Psoas muscle (tissue), 8 donors: Measurements from ENCODE around the gene WBP1. TPM values are rescaled to one million over a fixed set of nuclear protein-coding genes. Genes with fewer than 3 reads are reported as not detected.
"Not testable (repeated sequence)": the region's sequence is repeated elsewhere in the genome, so short reads cannot be mapped to it uniquely, and the experiment has no call there.

Source experiments
- ATAC-seq, 4 donors: fragments of 200-7000 bp; cut with Tn5 transposase; one replicate each; pipeline ENCODE4 v1.9.1; 2020; ENCODE audit warnings: moderate library complexity in 3 of 4, mild to moderate bottlenecking in 2 of 4
- DNase-seq, 2 donors: peaks; one replicate each; pipeline ENCODE4 v3.0.0-alpha.2; 2020
- H3K27ac ChIP-seq: fragments of 200-600 bp; one replicate; pipeline ENCODE4 v1.8.0; 2022
- H3K27me3 ChIP-seq, 3 donors: fragments of 200-600 bp in 1 of 3; one replicate each; pipeline versions ENCODE4 v1.6.1 to v1.8.0; 2013 to 2022; ENCODE audit warnings: low read length in 2 of 3, mild to moderate bottlenecking in 2 of 3, moderate library complexity in 1 of 3; ENCODE audit not compliant: insufficient read depth in 3 of 3
- H3K36me3 ChIP-seq, 2 donors: fragments of 200-600 bp in 1 of 2; one replicate each; pipeline versions ENCODE4 v1.6.1 to v1.8.0; 2013 to 2022; ENCODE audit warnings: low read depth in 1 of 2, mild to moderate bottlenecking in 1 of 2, moderate library complexity in 1 of 2; ENCODE audit not compliant: insufficient read depth in 1 of 2
- H3K4me1 ChIP-seq: fragments of 200-600 bp; one replicate; pipeline ENCODE4 v1.8.0; 2022
- H3K4me3 ChIP-seq: fragments of 200-600 bp; one replicate; pipeline ENCODE4 v1.8.0; 2022; ENCODE audit warnings: mild to moderate bottlenecking
- H3K9me3 ChIP-seq: fragments of 200-600 bp; one replicate; pipeline ENCODE4 v1.8.0; 2022
- WGBS, 3 donors: extraction: QIAGEN DNeasy Blood & Tissue Kit; methylation state at CpG; one replicate each; pipeline versions ENCODE4 v1.1.6 to v1.1.7; 2013; 5-methylcytosine and 5-hydroxymethylcytosine counted together
- intact Hi-C, 2 donors: fragments of 100-400 bp; cut with DNase I; formaldehyde crosslinking; loops; one replicate each; pipeline versions ENCODE4 v1.11.0 to v1.14.2; 2022
- polyA plus RNA-seq, 3 donors: library from polyadenylated mRNA; stranded (reverse); fragments of 200-250 nt; gene quantifications; one replicate each; pipeline ENCODE4 v1.2.3, GENCODE V29; 2013
- total RNA-seq, 4 donors: library from RNA; stranded (reverse); fragmentation: NEBNext Ultra II Directional in 2 of 4; extraction: Animal tissue kit (Norgen Biotek cat#: 25700) in 2 of 4; gene quantifications; one replicate each; pipeline versions ENCODE4 v1.2.1 to v1.2.4, GENCODE V29; 2021 to 2023
- TF ChIP-seq, protein P1 (sequence below): fragments of 200-600 bp; IDR thresholded peaks from one replicate; pipeline ENCODE4 v1.8.0; 2022; ENCODE audit warnings: antibody characterized with exemption
- donor health status: healthy with polysubstance abuse.
- donor health status: DM: no; HTN: no; CAD: no; lungs with moderate emphysema.
- donor health status: Bipolar disorder and iron deficiency.
- donor health status: healthy.
- donor health status: DM: yes; HTN: yes; CAD: no.
- donor health status: DM: no; HTN: no; CAD: no.
- donor health status: DM: no; HTN: no; CAD: no.
- donor health status: DM: yes; HTN: yes; CAD: no.

The WBP1 gene
- total and polyA plus RNA-seq, 7 donors: 19.4 to 41.3 (median 24.4) TPM

DNA sequence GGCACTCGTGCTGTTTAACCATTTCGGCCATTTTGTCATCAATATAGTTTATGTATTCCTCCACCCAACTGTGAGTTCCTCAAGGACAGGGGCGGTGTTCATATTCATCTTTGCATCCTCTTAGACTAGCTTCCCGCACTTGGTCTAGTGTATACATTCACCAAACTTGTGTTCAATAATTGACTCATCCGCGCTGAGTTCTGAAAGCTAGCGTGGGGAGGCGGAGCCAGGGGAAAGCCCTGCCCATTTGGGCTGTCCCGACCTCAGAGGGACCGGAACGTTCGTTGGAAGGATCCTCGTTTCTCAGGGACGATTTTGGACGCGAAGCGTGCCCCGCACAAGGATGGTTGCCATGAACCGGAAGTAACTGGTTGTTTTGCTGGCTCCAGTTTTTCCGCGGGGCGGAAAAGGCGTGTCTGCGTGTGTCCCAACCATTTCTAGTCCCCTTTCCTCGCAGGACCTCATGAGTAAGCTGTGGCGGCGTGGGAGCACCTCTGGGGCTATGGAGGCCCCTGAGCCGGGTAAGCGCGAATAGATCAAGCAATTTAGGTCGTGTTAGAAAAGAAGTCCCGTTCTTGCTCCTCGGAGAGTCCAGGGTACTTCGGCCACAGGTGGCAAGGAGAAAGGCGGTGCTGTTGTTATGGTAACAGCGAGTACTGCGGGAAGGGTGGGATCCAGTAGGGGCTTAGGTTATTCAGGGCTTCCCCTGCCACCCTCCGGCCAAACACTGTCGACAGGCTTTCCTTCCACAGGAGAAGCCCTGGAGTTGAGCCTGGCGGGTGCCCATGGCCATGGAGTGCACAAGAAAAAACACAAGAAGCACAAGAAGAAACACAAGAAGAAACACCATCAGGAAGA, 3.4 kb upstream of the WBP1 start, which contains the start of gene INO80B:
TSS of gene INO80B (plus strand) at position 434 of the 858 bp plus-strand sequence. CDS start at position 464, 30 bp downstream.
- H3K9me3 ChIP-seq: no peaks in the 10 kb centered on the region
- no peaks in the 10 kb centered on the region for H3K27me3 ChIP-seq
- H3K4me3 ChIP-seq: peak within 1 kb of the TSS; percentile 86
- H3K27ac ChIP-seq: peak within 1 kb of the TSS; percentile 81
- TF ChIP-seq, protein P1, sequence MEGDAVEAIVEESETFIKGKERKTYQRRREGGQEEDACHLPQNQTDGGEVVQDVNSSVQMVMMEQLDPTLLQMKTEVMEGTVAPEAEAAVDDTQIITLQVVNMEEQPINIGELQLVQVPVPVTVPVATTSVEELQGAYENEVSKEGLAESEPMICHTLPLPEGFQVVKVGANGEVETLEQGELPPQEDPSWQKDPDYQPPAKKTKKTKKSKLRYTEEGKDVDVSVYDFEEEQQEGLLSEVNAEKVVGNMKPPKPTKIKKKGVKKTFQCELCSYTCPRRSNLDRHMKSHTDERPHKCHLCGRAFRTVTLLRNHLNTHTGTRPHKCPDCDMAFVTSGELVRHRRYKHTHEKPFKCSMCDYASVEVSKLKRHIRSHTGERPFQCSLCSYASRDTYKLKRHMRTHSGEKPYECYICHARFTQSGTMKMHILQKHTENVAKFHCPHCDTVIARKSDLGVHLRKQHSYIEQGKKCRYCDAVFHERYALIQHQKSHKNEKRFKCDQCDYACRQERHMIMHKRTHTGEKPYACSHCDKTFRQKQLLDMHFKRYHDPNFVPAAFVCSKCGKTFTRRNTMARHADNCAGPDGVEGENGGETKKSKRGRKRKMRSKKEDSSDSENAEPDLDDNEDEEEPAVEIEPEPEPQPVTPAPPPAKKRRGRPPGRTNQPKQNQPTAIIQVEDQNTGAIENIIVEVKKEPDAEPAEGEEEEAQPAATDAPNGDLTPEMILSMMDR: no peak
- H3K4me1 ChIP-seq: peaks cover 26% of the 10 kb centered on the region
- intact Hi-C loops: loop anchor here (1.0 to 2.0 kb wide), 3 partner anchors 28 to 76 kb away; partner anchors contain the start of genes TTC31 (in 2 of the 2) and CCDC142 (in 1 of the 2)
- ATAC-seq: peak; percentile 73 to 80 (median 76)
- DNase-seq: peak; percentile 93 to 96
- peaks cover 0 to 11% of the 10 kb centered on the region in 2 donors for H3K36me3 ChIP-seq
- WGBS, 3 donors: 1 to 2% (median 1%) methylated on average over 40 of the region's 40 CpGs

DNA sequence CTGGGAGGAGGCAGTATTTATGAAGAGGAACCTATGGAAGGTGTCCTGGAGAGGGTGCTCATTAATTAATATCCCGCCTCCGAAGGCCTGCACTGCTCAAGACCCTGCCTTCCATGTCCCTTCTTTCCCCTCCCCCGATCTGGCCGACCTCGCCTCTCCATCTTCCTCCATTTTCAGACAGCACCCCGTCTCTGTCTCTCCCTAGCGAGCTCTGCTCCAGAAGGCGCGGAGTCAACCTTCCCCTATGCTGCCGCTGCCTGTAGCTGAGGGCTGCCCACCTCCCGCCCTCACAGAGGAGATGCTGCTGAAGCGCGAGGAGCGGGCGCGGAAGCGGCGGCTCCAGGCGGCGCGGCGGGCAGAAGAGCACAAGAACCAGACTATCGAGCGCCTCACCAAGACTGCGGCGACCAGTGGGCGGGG, 1.1 kb upstream of the WBP1 start:
- peaks cover 0 to 26% of the 10 kb centered on the region in 2 donors for H3K36me3 ChIP-seq
- DNase-seq (no peak), ATAC-seq (no peak)
- intact Hi-C loops: loop anchor here in 1 of 2 donors (2.0 kb wide), 1 partner anchor 720 kb away; the partner anchor contains the start of gene TPRKB
- peak overlapping the region; percentile 86 for H3K4me3 ChIP-seq
- TF ChIP-seq, protein P1: no peak
- peak overlapping the region; percentile 87 for H3K27ac ChIP-seq
- WGBS, 3 donors: 3 to 5% (median 4%) methylated on average over 24 to 27 of the region's 27 CpGs
- H3K9me3 ChIP-seq: no peaks in the 10 kb centered on the region
- peaks cover 26% of the 10 kb centered on the region for H3K4me1 ChIP-seq
- H3K27me3 ChIP-seq: no peaks in the 10 kb centered on the region

DNA sequence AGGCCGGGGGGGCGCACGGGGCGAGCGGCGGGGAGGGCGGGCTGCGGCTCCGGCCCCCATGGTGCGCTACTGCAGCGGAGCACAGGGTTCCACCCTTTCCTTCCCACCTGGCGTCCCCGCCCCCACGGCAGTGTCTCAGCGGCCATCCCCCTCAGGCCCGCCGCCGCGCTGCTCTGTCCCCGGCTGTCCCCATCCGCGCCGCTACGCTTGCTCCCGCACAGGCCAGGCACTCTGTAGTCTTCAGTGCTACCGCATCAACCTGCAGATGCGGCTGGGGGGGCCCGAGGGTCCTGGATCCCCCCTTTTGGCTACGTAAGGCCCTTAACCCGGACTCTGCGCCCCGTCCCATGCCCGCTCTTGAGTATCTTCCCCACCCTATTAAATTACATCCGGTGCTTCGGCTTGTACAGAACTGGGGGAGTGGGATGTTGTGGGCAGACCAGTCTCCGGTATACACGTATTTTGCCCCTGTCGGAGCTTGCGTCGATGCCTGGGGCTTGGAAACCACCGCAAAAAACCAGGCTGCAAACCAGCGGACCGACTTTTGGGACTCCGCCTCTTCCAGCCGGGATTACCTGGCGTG, 598 bp upstream of the WBP1 start:
- H3K27me3 ChIP-seq: no peaks in the 10 kb centered on the region
- H3K36me3 ChIP-seq: peaks cover 2 to 31% of the 10 kb centered on the region in 2 donors
- ATAC-seq (peak; percentile 7 to 21 (median 12)), DNase-seq (peak; percentile 67 to 77)
- no peaks in the 10 kb centered on the region for H3K9me3 ChIP-seq
- WGBS, 3 donors: 0 to 1% (median 0%) methylated on average over 32 to 46 of the region's 46 CpGs
- H3K4me3 ChIP-seq: peak overlapping the region; percentile 86
- intact Hi-C loops: loop anchor here in 1 of 2 donors (2.0 kb wide), 1 partner anchor 721 kb away; the partner anchor contains the start of gene TPRKB
- TF ChIP-seq, protein P1: no peak
- H3K4me1 ChIP-seq: peaks cover 26% of the 10 kb centered on the region
- H3K27ac ChIP-seq: peak overlapping the region; percentile 87

DNA sequence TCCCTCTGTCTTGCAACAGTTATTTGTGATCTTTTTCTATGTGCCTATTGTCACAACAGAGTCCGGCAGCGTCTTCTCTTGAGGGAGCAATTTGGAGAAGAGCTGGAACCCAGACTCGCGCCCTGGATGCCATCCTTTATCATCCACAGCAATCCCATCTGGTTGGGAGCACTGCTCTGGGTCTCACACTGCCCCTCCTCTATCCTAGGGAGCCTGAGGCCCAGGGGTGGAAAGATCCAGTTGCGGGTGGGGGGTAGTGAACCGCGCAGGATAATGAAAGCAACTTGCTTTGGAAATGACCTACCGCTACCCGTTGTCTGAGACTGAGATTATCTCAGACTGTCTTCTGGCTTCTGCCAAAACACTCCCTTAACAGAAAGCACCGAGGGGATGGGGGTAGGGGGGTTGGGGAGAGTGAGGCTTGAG, 713 bp downstream of the WBP1 start:
- no peaks in the 10 kb centered on the region for H3K9me3 ChIP-seq
- H3K27me3 ChIP-seq: no peaks in the 10 kb centered on the region
- DNase-seq (no peak), ATAC-seq (no peak)
- TF ChIP-seq, protein P1: no peak
- H3K4me1 ChIP-seq: peaks cover 29% of the 10 kb centered on the region
- peak overlapping the region; percentile 86 for H3K4me3 ChIP-seq
- intact Hi-C loops: no loop called here
- peaks cover 3 to 38% of the 10 kb centered on the region in 2 donors for H3K36me3 ChIP-seq
- WGBS, 3 donors: 1 to 3% (median 3%) methylated on average over 10 of the region's 10 CpGs
- peak overlapping the region; percentile 87 for H3K27ac ChIP-seq

DNA sequence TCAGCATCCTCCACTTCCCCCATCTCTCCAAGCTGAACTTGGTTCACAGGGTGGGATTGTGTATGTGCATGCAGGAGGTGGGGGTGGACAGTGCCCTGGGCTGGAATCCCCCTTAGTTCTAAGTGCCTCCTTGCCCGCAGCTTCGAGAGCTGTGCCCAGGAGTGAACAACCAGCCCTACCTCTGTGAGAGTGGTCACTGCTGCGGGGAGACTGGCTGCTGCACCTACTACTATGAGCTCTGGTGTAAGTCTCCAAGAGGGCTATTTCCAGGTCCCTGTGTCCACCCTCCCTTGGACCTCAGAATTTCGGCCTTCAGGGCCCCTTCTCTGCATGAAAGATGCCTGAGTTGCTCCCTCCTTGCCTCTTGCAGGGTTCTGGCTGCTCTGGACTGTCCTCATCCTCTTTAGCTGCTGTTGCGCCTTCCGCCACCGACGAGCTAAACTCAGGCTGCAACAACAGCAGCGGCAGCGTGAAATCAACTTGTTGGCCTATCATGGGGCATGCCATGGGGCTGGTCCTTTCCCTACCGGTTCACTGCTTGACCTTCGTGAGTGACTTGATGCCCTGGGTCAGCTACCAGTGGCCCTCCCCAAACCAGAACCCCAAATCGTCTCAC, 1.4 kb downstream of the WBP1 start:
- H3K27me3 ChIP-seq, H3K27ac ChIP-seq, H3K9me3 ChIP-seq, ATAC-seq: not testable (repeated sequence)
- 62 to 73% (median 64%) methylated on average over 12 to 13 of the region's 13 CpGs for WGBS, 3 donors
- DNase-seq: peak in 1 of 2 donors; percentile 40
- H3K4me1 ChIP-seq: peaks cover 35% of the 10 kb centered on the region
- intact Hi-C loops: loop anchor here in 1 of 2 donors (10.0 kb wide), 1 partner anchor 725 kb away; the partner anchor contains the start of gene TPRKB
- peak overlapping the region; percentile 86 for H3K4me3 ChIP-seq
- H3K36me3 ChIP-seq: peaks cover 3 to 38% of the 10 kb centered on the region in 2 donors

DNA sequence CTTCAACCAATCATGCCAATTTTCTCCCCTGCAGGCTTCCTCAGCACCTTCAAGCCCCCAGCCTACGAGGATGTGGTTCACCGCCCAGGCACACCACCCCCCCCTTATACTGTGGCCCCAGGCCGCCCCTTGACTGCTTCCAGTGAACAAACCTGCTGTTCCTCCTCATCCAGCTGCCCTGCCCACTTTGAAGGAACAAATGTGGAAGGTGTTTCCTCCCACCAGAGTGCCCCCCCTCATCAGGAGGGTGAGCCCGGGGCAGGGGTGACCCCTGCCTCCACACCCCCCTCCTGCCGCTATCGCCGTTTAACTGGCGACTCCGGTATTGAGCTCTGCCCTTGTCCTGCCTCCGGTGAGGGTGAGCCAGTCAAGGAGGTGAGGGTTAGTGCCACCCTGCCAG, 1.9 kb downstream of the WBP1 start:
- not testable (repeated sequence) for H3K27ac ChIP-seq, H3K4me3 ChIP-seq, H3K9me3 ChIP-seq, ATAC-seq, H3K27me3 ChIP-seq
- 74 to 78% (median 76%) methylated on average over 10 of the region's 10 CpGs for WGBS, 3 donors
- DNase-seq: peak in 1 of 2 donors; percentile 49
- peaks cover 3 to 38% of the 10 kb centered on the region in 2 donors for H3K36me3 ChIP-seq
- H3K4me1 ChIP-seq: peaks cover 35% of the 10 kb centered on the region
- intact Hi-C loops: loop anchor here in 1 of 2 donors (10.0 kb wide), 1 partner anchor 725 kb away; the partner anchor contains the start of gene TPRKB
